Immature natural killer cell (primary cell): ENCODE measurements around the gene ALDH5A1. TPM values are rescaled to one million over a fixed set of nuclear protein-coding genes. Genes with fewer than 3 reads are reported as not detected.

Experiments used
- DNase-seq, 3 donors: peaks; one replicate each; pipeline ENCODE4 v3.0.0; 2022; ENCODE audit warnings: mixed read lengths in 1 of 3
- H3K27ac Mint-ChIP-seq, 6 donors: one replicate each; pipeline ENCODE4 v1.8.0; 2020; ENCODE audit warnings: mixed read lengths in 6 of 6, mild to moderate bottlenecking in 5 of 6, inconsistent platforms in 4 of 6, moderate library complexity in 3 of 6
- H3K27me3 Mint-ChIP-seq, 3 donors: one replicate each; pipeline ENCODE4 v1.8.0; 2020 to 2021; ENCODE audit warnings: low read depth in 3 of 3, mild to moderate bottlenecking in 3 of 3, mixed read lengths in 3 of 3, moderate library complexity in 3 of 3, inconsistent platforms in 1 of 3
- H3K36me3 Mint-ChIP-seq, 3 donors: one replicate each; pipeline ENCODE4 v1.8.0; 2020; ENCODE audit warnings: mixed read lengths in 3 of 3, inconsistent platforms in 2 of 3, mild to moderate bottlenecking in 2 of 3
- H3K4me1 Mint-ChIP-seq, 2 donors: one replicate each; pipeline ENCODE4 v1.8.0; 2020; ENCODE audit warnings: inconsistent platforms in 2 of 2, mild to moderate bottlenecking in 2 of 2, mixed read lengths in 2 of 2, moderate library complexity in 1 of 2
- H3K4me3 Mint-ChIP-seq, 5 donors: one replicate each; pipeline ENCODE4 v1.8.0; 2020; ENCODE audit warnings: mild to moderate bottlenecking in 5 of 5, mixed read lengths in 5 of 5, inconsistent platforms in 3 of 5, moderate library complexity in 3 of 5
- H3K9me3 Mint-ChIP-seq, 6 donors: one replicate each; pipeline ENCODE4 v1.8.0; 2020; ENCODE audit warnings: mild to moderate bottlenecking in 6 of 6, mixed read lengths in 6 of 6, inconsistent platforms in 4 of 6, moderate library complexity in 3 of 6
- polyA plus RNA-seq, 3 donors: library from polyadenylated mRNA; unstranded; fragments of 300-500 nt; fragmentation: Illumina TruSeq; gene quantifications; one replicate each; pipeline ENCODE4 v1.2.3, GENCODE V29; 2021

The ALDH5A1 gene
- polyA plus RNA-seq, 3 donors from 2014 or later: 3.6 to 8.7 (median 6.1) TPM

DNA sequence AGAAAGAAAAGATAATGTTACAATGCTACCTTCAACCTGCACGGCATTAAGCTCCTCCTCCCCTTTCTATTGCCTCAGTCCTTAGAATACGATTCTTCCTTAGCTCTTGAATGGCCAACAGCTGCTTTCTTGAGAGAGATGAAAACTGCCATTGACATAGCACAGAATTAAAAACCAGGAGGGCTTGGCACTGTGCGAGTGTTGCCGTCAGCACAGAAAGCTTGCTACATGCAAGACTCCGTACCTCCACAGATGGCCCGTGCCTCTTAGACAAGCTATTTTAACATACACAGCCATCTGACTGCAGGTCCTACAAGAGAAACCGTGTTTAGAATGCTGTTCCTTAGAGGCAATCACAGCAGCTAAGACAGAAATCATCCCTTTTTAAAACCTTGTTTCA, 51.7 kb downstream of the ALDH5A1 start:
- Mint-ChIP-seq H3K36me3 (peaks cover 0 to 4% (median 0%) of the 10 kb centered on the region in 3 donors), H3K4me1 (no peaks in the 10 kb centered on the region), H3K4me3 (no peak overlapping the region), H3K27me3 (peaks cover 0 to 8% (median 0%) of the 10 kb centered on the region in 3 donors), H3K27ac (no peak overlapping the region), H3K9me3 (peaks cover 0 to 3% (median 0%) of the 10 kb centered on the region in 6 donors)
- DNase-seq: no peak

DNA sequence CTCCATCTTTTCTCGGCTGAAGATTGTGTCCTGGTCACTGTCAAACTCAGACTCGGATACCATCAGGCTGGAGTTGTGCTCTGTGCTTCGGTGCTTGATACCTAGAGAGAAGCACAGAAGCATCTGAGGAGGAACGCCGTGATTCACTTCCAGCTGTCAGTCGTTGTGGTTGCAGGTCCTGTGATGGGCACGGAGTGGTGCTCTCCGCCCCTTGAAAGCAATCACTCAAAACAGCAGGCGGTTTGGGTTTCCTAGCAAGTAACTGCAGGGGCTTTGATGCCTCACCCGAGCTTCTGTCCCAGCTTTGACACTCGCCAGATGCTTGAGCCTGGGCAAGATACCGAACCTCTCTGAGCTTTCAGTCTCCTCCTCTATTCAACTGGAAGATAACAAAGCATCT, 52.5 kb downstream of the ALDH5A1 start:
- peaks cover 0 to 4% (median 0%) of the 10 kb centered on the region in 3 donors for H3K36me3 Mint-ChIP-seq
- no peak overlapping the region for H3K4me3 Mint-ChIP-seq
- H3K4me1 Mint-ChIP-seq: no peaks in the 10 kb centered on the region
- H3K27ac Mint-ChIP-seq: no peak overlapping the region
- H3K27me3 Mint-ChIP-seq: peaks cover 0 to 8% (median 0%) of the 10 kb centered on the region in 3 donors
- peaks cover 0 to 3% (median 0%) of the 10 kb centered on the region in 6 donors for H3K9me3 Mint-ChIP-seq
- peak in 1 of 3 donors; percentile 1 for DNase-seq

DNA sequence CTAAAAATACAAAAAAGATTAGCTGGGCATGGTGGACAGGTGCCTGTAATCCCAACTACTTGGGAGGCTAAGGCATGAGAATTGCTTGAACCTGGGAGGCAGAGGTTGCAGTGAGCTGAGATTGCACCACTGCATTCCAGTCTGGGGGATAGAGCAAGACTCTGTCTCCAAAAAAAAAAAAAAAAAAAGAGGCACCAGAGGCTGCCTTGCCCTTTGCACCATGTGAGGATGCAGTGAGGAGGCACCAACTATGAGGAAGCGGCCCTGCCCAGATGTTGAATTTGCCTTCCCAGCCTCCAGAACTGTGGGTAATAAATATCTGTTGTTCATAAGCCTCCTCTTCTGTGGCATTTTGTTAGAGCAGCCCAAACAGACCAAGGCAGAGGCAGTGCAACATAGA, 54.4 kb downstream of the ALDH5A1 start:
- H3K4me3 Mint-ChIP-seq: no peak overlapping the region
- peaks cover 0 to 8% (median 0%) of the 10 kb centered on the region in 3 donors for H3K27me3 Mint-ChIP-seq

DNA sequence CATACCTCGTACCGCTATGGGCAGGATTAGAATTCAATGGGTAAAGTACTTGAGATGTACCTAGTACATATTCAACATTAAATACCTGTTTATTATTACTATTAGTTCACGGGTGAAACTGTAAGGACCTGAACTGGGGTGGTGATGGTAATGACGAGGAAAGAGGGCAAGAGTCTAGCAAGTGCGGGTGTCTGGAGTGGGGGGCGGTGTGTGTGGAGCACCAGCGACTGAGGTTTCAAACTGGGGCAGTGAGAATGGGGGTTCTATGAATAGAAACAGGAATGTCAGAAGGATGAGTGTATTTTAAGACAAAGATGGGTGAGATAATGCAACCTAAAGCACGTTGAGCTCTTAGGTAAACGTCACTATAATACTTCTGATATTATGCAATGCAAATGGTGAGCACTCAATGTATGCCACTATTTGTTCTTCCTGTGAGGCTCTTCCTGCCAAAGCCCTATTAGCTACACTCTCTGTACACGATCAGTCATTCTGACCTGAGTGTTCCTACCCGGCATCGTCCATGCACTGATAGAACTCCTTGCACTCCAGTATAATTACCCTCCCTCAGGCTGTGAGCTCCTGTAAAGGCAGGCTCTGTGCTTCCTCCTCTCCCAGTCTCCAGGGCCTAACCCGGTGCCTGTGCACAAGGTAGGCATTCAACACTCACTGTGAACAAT, 55.0 kb downstream of the ALDH5A1 start:
- Mint-ChIP-seq H3K9me3 (peaks cover 0 to 3% (median 0%) of the 10 kb centered on the region in 6 donors), H3K4me3 (no peak overlapping the region), H3K27ac (no peak overlapping the region), H3K27me3 (peaks cover 0 to 8% (median 0%) of the 10 kb centered on the region in 3 donors), H3K36me3 (no peaks in the 10 kb centered on the region), H3K4me1 (no peaks in the 10 kb centered on the region)
- DNase-seq: no peak

More for the DNA sequence above, 54.4 kb downstream of the ALDH5A1 start:
- Mint-ChIP-seq H3K9me3 (peaks cover 0 to 3% (median 0%) of the 10 kb centered on the region in 6 donors), H3K36me3 (peaks cover 0 to 4% (median 0%) of the 10 kb centered on the region in 3 donors), H3K27ac (no peak overlapping the region), H3K4me1 (no peaks in the 10 kb centered on the region)
- DNase-seq: no peak

DNA sequence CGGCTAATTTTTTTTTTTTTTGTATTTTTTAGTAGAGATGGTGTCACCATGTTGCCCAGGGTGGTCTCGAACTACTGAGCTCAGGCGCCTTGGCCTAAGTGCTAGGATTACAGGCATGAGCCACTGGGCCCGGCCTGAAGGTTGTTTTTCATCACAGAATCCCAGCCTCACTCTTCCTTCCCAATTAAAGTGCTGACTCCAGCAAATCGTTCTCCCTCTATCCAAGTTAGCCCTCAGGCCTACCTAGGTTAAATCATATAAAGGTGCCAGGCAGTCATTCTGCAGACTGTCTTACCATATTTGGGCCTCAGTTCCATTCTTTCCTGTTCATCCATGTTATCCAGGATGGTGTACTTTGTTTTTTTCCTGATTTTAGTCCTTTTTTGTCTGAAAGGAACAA, 56.4 kb downstream of the ALDH5A1 start:
- Mint-ChIP-seq H3K27me3 (peaks cover 0 to 8% (median 0%) of the 10 kb centered on the region in 3 donors), H3K4me1 (no peaks in the 10 kb centered on the region), H3K4me3 (no peak overlapping the region), H3K36me3 (no peaks in the 10 kb centered on the region), H3K9me3 (peaks cover 0 to 3% (median 0%) of the 10 kb centered on the region in 6 donors), H3K27ac (no peak overlapping the region)
- no peak for DNase-seq

DNA sequence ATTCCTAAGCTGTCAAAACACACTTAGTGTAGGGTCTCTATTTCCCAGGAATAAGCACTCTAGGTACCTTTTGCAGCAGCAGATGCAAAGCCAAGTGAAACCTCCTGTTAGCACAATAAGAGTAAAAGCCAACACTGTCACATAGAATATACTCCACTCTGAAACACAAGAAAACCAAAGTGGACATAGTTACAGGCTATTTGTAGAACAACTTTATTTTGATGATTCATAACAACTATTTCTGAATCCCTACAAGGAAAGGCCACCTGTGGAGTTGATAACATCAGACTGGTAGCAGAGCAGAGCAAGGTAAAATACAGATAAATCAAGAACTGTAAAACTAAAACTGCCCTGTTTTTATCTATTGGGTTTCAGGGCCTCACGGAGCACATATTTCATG, 59.7 kb downstream of the ALDH5A1 start:
- peaks cover 0 to 2% (median 0%) of the 10 kb centered on the region in 6 donors for H3K9me3 Mint-ChIP-seq
- no peaks in the 10 kb centered on the region for H3K4me1 Mint-ChIP-seq
- peaks cover 0 to 7% (median 0%) of the 10 kb centered on the region in 3 donors for H3K27me3 Mint-ChIP-seq
- no peak overlapping the region for H3K27ac Mint-ChIP-seq
- H3K36me3 Mint-ChIP-seq: no peaks in the 10 kb centered on the region
- no peak for DNase-seq
- no peak overlapping the region for H3K4me3 Mint-ChIP-seq

DNA sequence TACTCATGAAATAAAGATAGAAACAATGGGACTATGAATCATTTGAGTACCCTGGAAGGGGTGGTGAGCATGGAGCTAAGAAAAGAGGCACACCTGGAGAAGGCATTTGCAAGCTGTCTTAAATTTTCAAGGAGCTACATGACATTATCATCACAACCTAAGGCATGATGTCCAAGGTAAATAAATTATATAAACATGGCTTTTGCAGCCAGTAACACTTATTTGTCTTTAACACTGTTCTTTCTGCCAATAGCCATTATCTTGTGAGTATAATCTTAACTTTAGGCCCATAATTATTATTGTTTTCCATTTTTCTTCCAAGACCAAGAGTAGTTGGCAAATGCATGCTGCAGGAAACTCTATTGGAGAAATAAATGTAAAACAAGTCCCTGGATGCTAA, 63.7 kb downstream of the ALDH5A1 start:
- H3K4me1 Mint-ChIP-seq: no peaks in the 10 kb centered on the region
- no peaks in the 10 kb centered on the region for H3K9me3 Mint-ChIP-seq
- H3K36me3 Mint-ChIP-seq: no peaks in the 10 kb centered on the region
- H3K27me3 Mint-ChIP-seq: peaks cover 0 to 5% (median 0%) of the 10 kb centered on the region in 3 donors
- no peak for DNase-seq
- H3K4me3 Mint-ChIP-seq: no peak overlapping the region
- H3K27ac Mint-ChIP-seq: no peak overlapping the region

DNA sequence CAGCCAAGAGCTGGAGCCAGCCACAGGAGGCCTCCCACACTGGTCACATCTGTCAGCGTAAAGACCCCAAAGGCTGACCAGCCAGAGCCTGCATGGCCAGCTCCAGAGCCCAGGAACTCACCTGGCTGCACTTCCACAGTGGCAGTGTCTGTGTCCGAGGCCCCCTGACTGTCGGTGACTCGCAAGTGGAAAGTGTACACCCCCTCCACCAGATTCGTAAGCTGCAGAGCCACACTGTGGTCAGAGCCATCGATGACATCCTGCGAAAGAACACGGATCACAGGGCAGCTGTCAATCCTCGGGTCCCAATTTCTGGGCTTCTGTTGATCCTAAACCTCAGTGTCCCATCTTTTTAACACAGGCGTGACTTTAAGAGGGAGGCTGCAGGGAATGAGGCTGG, 69.3 kb downstream of the ALDH5A1 start:
- Mint-ChIP-seq H3K27me3 (no peaks in the 10 kb centered on the region), H3K27ac (no peak overlapping the region), H3K4me1 (no peaks in the 10 kb centered on the region), H3K9me3 (no peaks in the 10 kb centered on the region), H3K36me3 (no peaks in the 10 kb centered on the region), H3K4me3 (no peak overlapping the region)
- no peak for DNase-seq

DNA sequence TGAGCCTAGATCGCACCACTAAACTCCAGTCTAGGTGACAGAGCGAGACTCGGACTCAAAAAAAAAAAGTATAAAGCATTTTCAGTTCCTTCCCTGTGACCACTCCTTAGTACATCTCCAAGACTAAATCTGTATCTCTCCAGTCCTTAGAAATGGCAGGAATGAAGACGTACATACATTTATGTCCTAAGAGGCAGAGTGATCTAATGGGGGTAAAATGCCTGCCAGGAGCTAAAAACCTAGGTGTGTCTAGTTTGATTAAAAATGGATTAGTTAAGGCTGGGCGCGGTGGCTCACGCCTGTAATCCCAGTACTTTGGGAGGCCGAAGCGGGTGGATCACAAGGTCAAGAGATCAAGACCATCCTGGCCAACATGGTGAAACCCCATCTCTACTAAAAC, 70.4 kb downstream of the ALDH5A1 start:
- H3K4me1 Mint-ChIP-seq: no peaks in the 10 kb centered on the region
- peaks cover 0 to 3% (median 0%) of the 10 kb centered on the region in 3 donors for H3K27me3 Mint-ChIP-seq
- H3K27ac Mint-ChIP-seq: no peak overlapping the region
- no peak for DNase-seq
- H3K36me3 Mint-ChIP-seq: no peaks in the 10 kb centered on the region
- H3K9me3 Mint-ChIP-seq: no peaks in the 10 kb centered on the region
- H3K4me3 Mint-ChIP-seq: no peak overlapping the region

DNA sequence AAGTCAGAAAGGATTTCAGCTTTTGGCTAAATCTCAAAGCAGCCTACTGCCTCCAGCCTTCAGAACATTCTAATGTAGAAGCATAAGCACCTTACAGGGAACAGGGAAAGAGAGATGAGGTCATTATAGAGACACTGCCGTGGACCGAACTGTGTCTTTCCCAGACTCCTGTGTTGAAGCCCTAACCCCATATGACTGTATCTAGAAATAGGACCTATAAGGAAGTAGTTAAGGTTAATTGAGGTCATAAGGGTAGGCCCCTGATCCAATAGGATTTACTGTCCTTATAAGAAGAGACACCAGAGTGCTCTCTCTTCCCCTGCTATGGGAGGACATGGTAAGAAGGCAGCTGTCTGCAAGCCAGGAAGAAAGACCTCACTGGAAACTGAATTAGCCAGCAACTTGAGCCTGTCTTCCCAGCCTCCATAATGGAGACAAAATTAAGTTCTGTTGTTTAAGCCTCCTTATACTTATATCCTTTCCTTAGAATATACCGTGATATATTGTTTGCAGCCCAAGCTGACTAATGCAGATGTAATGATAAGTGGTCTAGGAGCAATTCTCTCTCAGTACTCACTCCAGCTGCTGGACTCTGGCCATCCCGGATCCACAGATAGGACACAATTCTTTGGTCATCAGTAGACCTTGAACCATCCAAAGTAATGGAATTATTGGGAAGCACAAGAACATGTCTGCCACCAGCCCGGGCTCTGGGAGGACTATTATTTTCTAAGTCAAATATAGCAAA, 71.4 kb downstream of the ALDH5A1 start:
- DNase-seq: no peak
- H3K36me3 Mint-ChIP-seq: no peaks in the 10 kb centered on the region
- no peaks in the 10 kb centered on the region for H3K4me1 Mint-ChIP-seq
- H3K9me3 Mint-ChIP-seq: no peaks in the 10 kb centered on the region
- H3K27me3 Mint-ChIP-seq: peaks cover 0 to 3% (median 0%) of the 10 kb centered on the region in 3 donors
- H3K27ac Mint-ChIP-seq: no peak overlapping the region
- no peak overlapping the region for H3K4me3 Mint-ChIP-seq

DNA sequence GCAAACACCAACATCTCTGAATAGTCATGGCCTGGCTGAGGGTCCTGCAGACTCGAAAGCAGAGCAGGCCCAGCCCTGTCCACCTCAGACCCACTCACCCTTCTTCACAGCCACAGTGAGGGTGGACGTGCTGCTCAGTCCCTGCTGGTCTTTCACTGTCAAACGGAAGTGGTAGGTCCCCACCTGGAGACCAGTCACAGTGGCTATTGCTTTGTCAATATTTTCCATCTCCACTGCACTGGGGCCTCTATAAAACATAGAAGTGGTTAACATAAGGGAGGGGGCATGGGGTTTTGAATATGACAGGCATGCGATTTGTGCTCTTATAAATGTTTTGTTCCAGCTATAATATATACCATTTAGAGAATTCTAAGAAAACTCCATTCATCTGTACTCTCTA, 73.9 kb downstream of the ALDH5A1 start:
- H3K27me3 Mint-ChIP-seq: peaks cover 0 to 10% (median 2%) of the 10 kb centered on the region in 3 donors
- no peak overlapping the region for H3K27ac Mint-ChIP-seq

DNA sequence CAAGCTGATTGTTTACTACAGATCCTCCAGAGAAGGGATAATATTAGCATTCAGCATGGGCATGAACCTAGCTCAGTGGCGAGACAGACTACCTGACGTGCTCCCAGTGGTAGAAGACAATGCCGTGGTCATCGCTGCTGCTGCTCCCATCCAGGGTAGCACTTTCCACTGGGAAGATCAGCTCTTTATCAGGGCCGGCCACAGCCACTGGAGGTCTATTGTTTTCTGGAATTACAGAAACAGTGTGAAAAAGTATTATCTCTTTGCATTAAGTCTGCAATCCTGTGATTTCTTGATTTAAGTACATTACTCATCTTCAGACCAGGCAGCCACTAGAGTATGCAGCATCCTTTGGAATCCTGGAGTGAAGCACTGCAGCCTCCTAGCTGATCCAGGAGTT, 75.0 kb downstream of the ALDH5A1 start:
- Mint-ChIP-seq H3K27me3 (peaks cover 0 to 10% (median 2%) of the 10 kb centered on the region in 3 donors), H3K4me1 (no peaks in the 10 kb centered on the region), H3K4me3 (no peak overlapping the region), H3K36me3 (no peaks in the 10 kb centered on the region), H3K9me3 (no peaks in the 10 kb centered on the region), H3K27ac (no peak overlapping the region)
- DNase-seq: no peak

More for the DNA sequence above, 73.9 kb downstream of the ALDH5A1 start:
- H3K4me3 Mint-ChIP-seq: no peak overlapping the region
- no peaks in the 10 kb centered on the region for H3K36me3 Mint-ChIP-seq
- no peaks in the 10 kb centered on the region for H3K9me3 Mint-ChIP-seq
- no peaks in the 10 kb centered on the region for H3K4me1 Mint-ChIP-seq
- no peak for DNase-seq

DNA sequence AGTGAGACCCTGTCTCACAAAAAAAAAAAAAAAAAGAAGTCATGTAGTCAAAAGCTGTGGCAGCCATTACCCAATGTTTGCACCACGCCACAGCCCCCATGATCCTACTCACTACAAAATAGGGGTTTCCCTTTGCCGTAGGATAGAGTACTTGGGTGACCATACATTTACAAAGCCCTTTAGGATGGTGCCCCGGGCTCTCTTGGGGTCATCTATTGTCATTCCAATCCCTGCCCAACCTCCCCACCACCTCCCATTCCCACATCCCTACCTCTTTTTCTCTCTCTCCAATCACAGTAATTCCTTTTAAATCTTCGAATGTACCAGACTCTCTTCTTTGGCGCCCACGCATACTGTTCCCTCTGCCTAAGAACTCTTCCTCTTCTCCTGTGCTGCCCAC, 76.6 kb downstream of the ALDH5A1 start:
- Mint-ChIP-seq H3K4me1 (no peaks in the 10 kb centered on the region), H3K9me3 (no peaks in the 10 kb centered on the region), H3K27me3 (peaks cover 0 to 10% (median 5%) of the 10 kb centered on the region in 3 donors), H3K4me3 (no peak overlapping the region), H3K27ac (no peak overlapping the region), H3K36me3 (no peaks in the 10 kb centered on the region)
- no peak for DNase-seq

DNA sequence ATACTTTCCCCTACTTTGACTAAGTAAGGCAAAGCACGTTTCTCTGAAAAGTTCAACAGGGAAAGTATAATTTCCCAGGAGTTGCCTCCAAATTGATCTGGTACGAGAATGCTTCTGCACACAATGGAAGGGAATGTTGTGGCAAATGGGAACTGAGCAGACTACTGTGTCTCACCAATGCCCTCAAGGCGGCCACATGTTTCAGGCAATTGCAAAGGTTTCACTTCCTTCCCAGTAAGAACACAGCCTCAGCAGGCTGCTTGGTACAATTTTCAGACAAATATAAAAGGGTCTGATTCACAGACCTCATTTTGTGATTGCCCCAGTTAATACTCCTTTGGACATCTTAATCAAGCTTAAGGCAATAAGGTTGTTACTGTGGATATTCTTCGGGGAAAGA, 80.0 kb downstream of the ALDH5A1 start:
- Mint-ChIP-seq H3K27ac (no peak overlapping the region), H3K4me3 (no peak overlapping the region), H3K27me3 (peaks cover 0 to 7% (median 6%) of the 10 kb centered on the region in 3 donors), H3K9me3 (no peaks in the 10 kb centered on the region), H3K4me1 (no peaks in the 10 kb centered on the region), H3K36me3 (no peaks in the 10 kb centered on the region)
- DNase-seq: no peak
